B cell (primary cell): ENCODE measurements around the gene CCDC178. TPM values are rescaled to one million over a fixed set of nuclear protein-coding genes. Genes with fewer than 3 reads are reported as not detected.

Experiments used
- ATAC-seq: fragments of 200-7000 bp; cut with Tn5 transposase; one replicate; pipeline ENCODE4 v1.10.0; 2021; ENCODE audit warnings: low read depth, mild to moderate bottlenecking, moderate number of reproducible peaks, moderate library complexity
- CTCF ChIA-PET: fragments of 350-600 bp; sonication (Branson Sonifier 250); formaldehyde crosslinking; loops from one replicate; lab custom pipeline; 2021; ENCODE audit warnings: antibody characterized with exemption, inconsistent platforms; lab: Charles Lee
- POLR2A ChIA-PET: fragments of 350-600 bp; sonication (Branson Sonifier 250); formaldehyde crosslinking; loops from one replicate; lab custom pipeline; 2021; ENCODE audit warnings: antibody characterized with exemption; lab: Charles Lee
- DNase-seq: peaks from one replicate; pipeline ENCODE4 v3.0.0; 2013
- H2AFZ ChIP-seq: 2 replicates; pipeline ENCODE4 v1.6.1; 2012; ENCODE audit warnings: mild to moderate bottlenecking, low read depth, low read length; ENCODE audit not compliant: insufficient read depth, poor library complexity, severe bottlenecking
- H3K27ac ChIP-seq, 2 donors: 1 replicate in 1 of 2; 2 replicates in 1 of 2; pipeline ENCODE4 v1.5.1; 2012 to 2013; ENCODE audit warnings: low read length in 2 of 2, mild to moderate bottlenecking in 2 of 2, moderate library complexity in 1 of 2
- H3K27me3 ChIP-seq, 4 experiments: fragments of 200-600 bp in 1 of 4; sonication (generic) in 1 of 4; replicated peaks in 1 of 4; 1 replicate in 2 of 4; 2 replicates in 2 of 4; pipeline versions ENCODE4 v1.6.1 to v1.7.0; 2013 to 2016; ENCODE audit warnings: low read length in 3 of 4, mild to moderate bottlenecking in 2 of 4, mixed read lengths in 1 of 4, moderate library complexity in 1 of 4; ENCODE audit not compliant: insufficient read depth in 4 of 4, control insufficient read depth in 3 of 4; ENCODE audit errors: control extremely low read depth in 1 of 4
- H3K36me3 ChIP-seq, 2 experiments: replicated peaks in 1 of 2; 1 replicate in 1 of 2; 2 replicates in 1 of 2; pipeline versions ENCODE4 v1.6.1 to v1.7.1; 2013; ENCODE audit warnings: low read length in 1 of 2; ENCODE audit not compliant: insufficient read depth in 2 of 2, control insufficient read depth in 1 of 2; ENCODE audit errors: control extremely low read depth in 1 of 2, extremely low read depth in 1 of 2
- H3K4me1 ChIP-seq, 2 donors: fragments of 200-600 bp in 1 of 2; sonication (generic) in 1 of 2; 1 replicate in 1 of 2; 2 replicates in 1 of 2; pipeline versions ENCODE4 v1.5.1 to v1.6.1; 2013 to 2017; ENCODE audit warnings: low read length in 2 of 2; ENCODE audit not compliant: control insufficient read depth in 2 of 2, insufficient read depth in 2 of 2
- H3K4me2 ChIP-seq: replicated peaks from 2 replicates; pipeline ENCODE3; 2012; ENCODE audit warnings: mild to moderate bottlenecking, low read depth, low read length; ENCODE audit not compliant: poor library complexity, severe bottlenecking
- H3K4me3 ChIP-seq, 5 experiments: fragments of 200-600 bp in 1 of 5; sonication (generic) in 1 of 5; 1 replicate in 3 of 5; 2 replicates in 2 of 5; pipeline versions ENCODE4 v1.5.1 to v1.7.0; 2011 to 2016; ENCODE audit warnings: low read length in 4 of 5, mild to moderate bottlenecking in 4 of 5, low read depth in 2 of 5, control low read depth in 1 of 5, moderate library complexity in 1 of 5; ENCODE audit not compliant: insufficient read depth in 1 of 5; ENCODE audit errors: control extremely low read depth in 1 of 5, extremely low read depth in 1 of 5
- H3K79me2 ChIP-seq: fragments of 200-600 bp; sonication (generic); one replicate; pipeline ENCODE4 v1.6.0; 2016; ENCODE audit warnings: low read length; ENCODE audit not compliant: control insufficient read depth, insufficient read depth
- H3K9ac ChIP-seq: fragments of 200-600 bp; sonication (generic); 2 replicates; pipeline ENCODE4 v1.6.1; 2017; ENCODE audit warnings: mild to moderate bottlenecking, low read length, moderate library complexity
- H3K9me3 ChIP-seq, 3 donors: one replicate each; pipeline versions ENCODE4 v1.6.1 to v1.7.1; 2013; ENCODE audit warnings: low read length in 2 of 3; ENCODE audit not compliant: control insufficient read depth in 2 of 3, insufficient read depth in 1 of 3; ENCODE audit errors: control extremely low read depth in 1 of 3
- H4K20me1 ChIP-seq: 2 replicates; pipeline ENCODE4 v1.6.0; 2012; ENCODE audit warnings: mild to moderate bottlenecking, low read length; ENCODE audit not compliant: insufficient read depth, control insufficient read depth, poor library complexity, severe bottlenecking
- H3K27ac Mint-ChIP-seq: one replicate; pipeline ENCODE4 v1.8.0; 2021; ENCODE audit warnings: mixed read lengths
- H3K27me3 Mint-ChIP-seq: one replicate; pipeline ENCODE4 v1.8.0; 2021; ENCODE audit warnings: mixed read lengths
- H3K4me1 Mint-ChIP-seq: one replicate; pipeline ENCODE4 v1.8.0; 2021; ENCODE audit warnings: mixed read lengths
- H3K4me3 Mint-ChIP-seq: one replicate; pipeline ENCODE4 v1.8.0; 2021; ENCODE audit warnings: mixed read lengths
- H3K9me3 Mint-ChIP-seq: one replicate; pipeline ENCODE4 v1.8.0; 2022; ENCODE audit warnings: mixed read lengths; ENCODE audit not compliant: insufficient read depth
- CTCF ChIP-seq: fragments of 200-600 bp; IDR thresholded peaks from one replicate; pipeline ENCODE4 v1.8.0; 2022; ENCODE audit warnings: antibody characterized with exemption, mild to moderate bottlenecking
- EZH2 ChIP-seq: IDR thresholded peaks from 2 replicates; pipeline ENCODE4 v1.6.1; 2012; ENCODE audit warnings: borderline replicate concordance, low read depth, mild to moderate bottlenecking, moderate library complexity, low read length; ENCODE audit not compliant: insufficient read depth, poor library complexity, severe bottlenecking
- WGBS: methylation state at CpG from one replicate; pipeline ENCODE4 v1.1.5; 2013; ENCODE audit warnings: missing lambda C conversion rate; ENCODE audit not compliant: insufficient coverage; 5-methylcytosine and 5-hydroxymethylcytosine counted together
- intact Hi-C: fragments of 100-400 bp; cut with micrococcal nuclease; formaldehyde crosslinking; loops from one replicate; pipeline ENCODE4 v1.10.0; 2022
- polyA plus RNA-seq: library from polyadenylated mRNA; depleted of rRNA; stranded (reverse); fragments of >200 nt; gene quantifications from 2 replicates; pipeline ENCODE4 v1.2.3, GENCODE V29; 2012
- total RNA-seq, 2 donors: library from RNA; stranded (reverse); fragments of 120-200 nt in 1 of 2; gene quantifications; 1 replicate in 1 of 2; 2 replicates in 1 of 2; pipeline versions ENCODE4 v1.2.3 to v1.2.4, GENCODE V29; 2013 to 2022

Gene CCDC178
- total and polyA plus RNA-seq, 2 donors (not counting 1 experiment from before 2014, with no cell fraction given): not detected

- no peak for DNase-seq
- peaks cover 0 to 2% (median 0%) of the 10 kb centered on the region in 3 donors for H3K9me3 ChIP-seq
- no peaks in the 10 kb centered on the region for H3K27me3 ChIP-seq
- ATAC-seq: no peak
- H3K27me3 Mint-ChIP-seq: no peaks in the 10 kb centered on the region
- H3K27ac ChIP-seq: no peak overlapping the region
- no peaks in the 10 kb centered on the region for H3K79me2 ChIP-seq
- intact Hi-C loops: no loop called here
- TF ChIP-seq EZH2 (no peak), CTCF (no peak)
- H3K4me2 ChIP-seq: peak overlapping the region; percentile 16
- peaks cover 3% of the 10 kb centered on the region for H3K9me3 Mint-ChIP-seq
- H3K4me1 Mint-ChIP-seq: peaks cover 29% of the 10 kb centered on the region
- no peaks in the 10 kb centered on the region for H3K36me3 ChIP-seq
- CTCF ChIA-PET: interaction anchor here (0.6 to 2.3 kb wide), 10 partner anchors 10 to 182 kb away, joined by 3 to 10 read pairs (median 4); no protein-coding TSS in a partner anchor
- no peak overlapping the region for H3K4me3 Mint-ChIP-seq
- no peak overlapping the region for H3K9ac ChIP-seq
- no peak overlapping the region for H3K4me3 ChIP-seq
- POLR2A ChIA-PET: no interaction called here
- peak overlapping the region; percentile 1 for H2AFZ ChIP-seq
- peaks cover 13 to 19% of the 10 kb centered on the region in 2 donors for H3K4me1 ChIP-seq
- no peaks in the 10 kb centered on the region for H4K20me1 ChIP-seq
- peak overlapping the region; percentile 47 for H3K27ac Mint-ChIP-seq
- 36% methylated on average over 2 of the region's 3 CpGs for WGBS
Observed at GRCh38 chr18:32891797-32892196, 548.7 kb downstream of the CCDC178 start.

GRCh38 chr18:32891130-32891529 is 549.4 kb downstream of the CCDC178 start:
- Mint-ChIP-seq H3K9me3 (no peaks in the 10 kb centered on the region), H3K27me3 (no peaks in the 10 kb centered on the region), H3K4me3 (no peak overlapping the region), H3K4me1 (peaks cover 28% of the 10 kb centered on the region), H3K27ac (peak overlapping the region; percentile 32)
- H4K20me1 ChIP-seq: no peaks in the 10 kb centered on the region
- no peak overlapping the region for H3K9ac ChIP-seq
- H2AFZ ChIP-seq: no peak overlapping the region
- peak; percentile 24 for ATAC-seq
- H3K79me2 ChIP-seq: no peaks in the 10 kb centered on the region
- no peak for DNase-seq
- H3K36me3 ChIP-seq: no peaks in the 10 kb centered on the region
- no peaks in the 10 kb centered on the region for H3K27me3 ChIP-seq
- ChIA-PET POLR2A (no interaction called here), CTCF (interaction anchor here (0.7 to 2.3 kb wide), 9 partner anchors 9 to 182 kb away, joined by 3 to 10 read pairs (median 4); no protein-coding TSS in a partner anchor)
- TF ChIP-seq CTCF (no peak), EZH2 (no peak)
- no peaks in the 10 kb centered on the region for H3K9me3 ChIP-seq
- 0% methylated on average over 1 of the region's 2 CpGs for WGBS
- H3K4me3 ChIP-seq: no peak overlapping the region
- peak overlapping the region in 1 of 2 donors; percentile 5 for H3K27ac ChIP-seq
- intact Hi-C loops: no loop called here
- peak overlapping the region; percentile 16 for H3K4me2 ChIP-seq
- H3K4me1 ChIP-seq: peaks cover 13 to 19% of the 10 kb centered on the region in 2 donors
